GM23338 (cell line): ENCODE measurements around the gene CGGBP1. TPM values are rescaled to one million over a fixed set of nuclear protein-coding genes. Genes with fewer than 3 reads are reported as not detected.

Source experiments
- ATAC-seq: fragments of 200-7000 bp; cut with Tn5 transposase; 3 replicates; pipeline ENCODE4 v1.9.1; 2020
- DNase-seq: peaks from one replicate; pipeline ENCODE4 v3.0.0-alpha.2; 2015; ENCODE audit warnings: low spot score
- H2AFZ ChIP-seq: fragments of 200-600 bp; sonication (generic); 2 replicates; pipeline ENCODE4 v1.8.0; 2016; ENCODE audit warnings: antibody characterized with exemption, mild to moderate bottlenecking, moderate library complexity
- H3F3A ChIP-seq: fragments of 200-600 bp; sonication (generic); replicated peaks from 2 replicates; pipeline ENCODE4 v1.8.0; 2017; ENCODE audit warnings: antibody characterized with exemption, mixed run types, low read depth
- H3K27ac ChIP-seq: fragments of 200-600 bp; sonication (generic); 2 replicates; pipeline ENCODE4 v1.6.1; 2016; ENCODE audit warnings: low read depth
- H3K27me3 ChIP-seq: fragments of 200-600 bp; sonication (generic); 2 replicates; pipeline ENCODE4 v1.8.0; 2016; ENCODE audit warnings: mild to moderate bottlenecking, mixed run types, moderate library complexity; ENCODE audit not compliant: insufficient read depth
- H3K36me3 ChIP-seq: fragments of 200-600 bp; sonication (generic); 2 replicates; pipeline ENCODE4 v1.8.0; 2016; ENCODE audit warnings: mild to moderate bottlenecking; ENCODE audit not compliant: insufficient read depth
- H3K4me1 ChIP-seq: fragments of 200-600 bp; sonication (generic); 2 replicates; pipeline ENCODE4 v1.8.0; 2016; ENCODE audit warnings: mild to moderate bottlenecking, moderate library complexity; ENCODE audit not compliant: insufficient read depth
- H3K4me2 ChIP-seq: fragments of 200-600 bp; sonication (generic); 2 replicates; pipeline ENCODE4 v1.7.1; 2017; ENCODE audit warnings: mixed run types
- H3K4me3 ChIP-seq: fragments of 200-600 bp; sonication (generic); 2 replicates; pipeline ENCODE4 v1.6.1; 2016; ENCODE audit warnings: mixed run types
- H3K79me2 ChIP-seq: fragments of 200-600 bp; sonication (generic); replicated peaks from 2 replicates; pipeline ENCODE4 v1.8.0; 2017; ENCODE audit warnings: mild to moderate bottlenecking; ENCODE audit not compliant: insufficient read depth
- H3K9me2 ChIP-seq: fragments of 200-600 bp; sonication (generic); 2 replicates; pipeline ENCODE4 v1.8.0; 2017; ENCODE audit not compliant: insufficient read depth
- H4K20me1 ChIP-seq: fragments of 200-600 bp; sonication (generic); replicated peaks from 2 replicates; pipeline ENCODE4 v1.8.0; 2017; ENCODE audit warnings: mild to moderate bottlenecking; ENCODE audit not compliant: insufficient read depth
- H3K27ac Mint-ChIP-seq: 2 replicates; pipeline ENCODE4 v1.8.0; 2020; ENCODE audit warnings: inconsistent platforms, mild to moderate bottlenecking, moderate library complexity, mixed read lengths
- H3K27me3 Mint-ChIP-seq: 3 replicates; pipeline ENCODE4 v1.8.0; 2022; ENCODE audit warnings: low read depth, mild to moderate bottlenecking, moderate library complexity, mixed read lengths, inconsistent platforms; ENCODE audit not compliant: insufficient read depth, poor library complexity
- H3K36me3 Mint-ChIP-seq: 3 replicates; pipeline ENCODE4 v1.8.0; 2021; ENCODE audit warnings: low read depth, mild to moderate bottlenecking, inconsistent platforms, moderate library complexity, mixed read lengths
- H3K4me1 Mint-ChIP-seq: 3 replicates; pipeline ENCODE4 v1.8.0; 2020; ENCODE audit warnings: mild to moderate bottlenecking, inconsistent platforms, mixed read lengths
- H3K4me3 Mint-ChIP-seq: 3 replicates; pipeline ENCODE4 v1.8.0; 2021; ENCODE audit warnings: moderate library complexity, mild to moderate bottlenecking, inconsistent platforms, mixed read lengths
- H3K9me3 Mint-ChIP-seq: 3 replicates; pipeline ENCODE4 v1.8.0; 2020; ENCODE audit warnings: moderate library complexity, mild to moderate bottlenecking, inconsistent platforms, mixed read lengths
- ETS1 ChIP-seq: IDR thresholded peaks from 2 replicates; pipeline ENCODE4 v1.6.1; 2016; ENCODE audit warnings: antibody characterized with exemption
- EZH2phosphoT487 ChIP-seq: fragments of 200-600 bp; sonication (generic); IDR thresholded peaks from one replicate; pipeline ENCODE4 v1.8.1; 2018; ENCODE audit warnings: antibody characterized with exemption; ENCODE audit not compliant: unreplicated experiment
- JUNB ChIP-seq: IDR thresholded peaks from one replicate; pipeline ENCODE4 v1.6.1; 2016; ENCODE audit warnings: antibody characterized with exemption; ENCODE audit not compliant: unreplicated experiment
- NANOG ChIP-seq: IDR thresholded peaks from 2 replicates; pipeline ENCODE4 v1.6.1; 2016; ENCODE audit warnings: antibody characterized with exemption, borderline replicate concordance
- REST ChIP-seq: IDR thresholded peaks from one replicate; pipeline ENCODE4 v1.6.1; 2018; ENCODE audit warnings: antibody characterized with exemption; ENCODE audit not compliant: unreplicated experiment
- STAT1 ChIP-seq: IDR thresholded peaks from one replicate; pipeline ENCODE4 v1.6.1; 2016; ENCODE audit warnings: antibody characterized with exemption; ENCODE audit not compliant: unreplicated experiment
- ZNF114 ChIP-seq: fragments of 250-450 bp; sonication (Bioruptor Pico); IDR thresholded peaks from 2 replicates; pipeline ENCODE4 v1.5.0; 2020; ENCODE audit warnings: mild to moderate bottlenecking, moderate library complexity
- polyA plus RNA-seq: library from polyadenylated mRNA; unstranded; fragments of >200 nt; fragmentation: Nextera tagmentation; extraction: Ambion mirVana; gene quantifications from 2 replicates; pipeline ENCODE4 v1.2.1, GENCODE V29; 2016
- total RNA-seq: library from RNA; depleted of rRNA; stranded (reverse); fragments of >200 nt; shearing (Covaris generic); gene quantifications from 2 replicates; pipeline ENCODE4 v1.2.3, GENCODE V29; 2014
- TF ChIP-seq, protein P1 (sequence below): fragments of 250-450 bp; sonication (Bioruptor Pico); IDR thresholded peaks from 2 replicates; pipeline ENCODE4 v1.5.0; 2020; ENCODE audit warnings: mild to moderate bottlenecking, moderate library complexity

Gene CGGBP1
- total and polyA plus RNA-seq, 2 experiments from 2014 or later = 55.5 to 63.5 TPM

DNA sequence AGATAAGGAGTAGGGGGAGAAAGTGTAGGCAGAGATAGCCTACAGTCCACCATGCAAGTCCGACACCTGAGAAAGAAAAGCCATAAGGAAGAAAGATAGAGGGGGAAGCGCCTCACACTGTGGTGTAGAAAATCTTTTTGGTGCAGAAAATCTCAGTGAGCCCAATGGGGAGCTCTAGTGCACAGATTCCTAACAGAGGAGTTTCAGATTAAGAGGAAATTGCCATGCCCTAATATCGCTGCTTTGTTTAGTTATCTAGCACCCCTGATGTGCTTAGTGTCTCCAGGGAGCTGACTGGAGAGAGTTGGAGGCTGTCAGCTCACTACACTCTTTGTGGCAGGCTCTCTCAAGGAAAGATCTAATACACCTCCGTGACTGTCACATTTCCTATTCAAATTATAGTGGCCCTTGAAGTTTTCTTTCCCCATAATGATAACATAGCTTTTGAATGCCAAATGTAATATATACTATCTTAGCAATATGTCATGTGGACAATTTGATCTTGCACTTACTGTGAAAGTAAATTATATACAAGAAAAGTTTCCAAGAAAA, 33.7 kb downstream of the CGGBP1 start:
- TF ChIP-seq STAT1 (no peak), NANOG (no peak), JUNB (no peak), REST (no peak), EZH2phosphoT487 (no peak), ETS1 (no peak), ZNF114 (CRISPR knock-in tag) (no peak)
- TF ChIP-seq, protein P1, sequence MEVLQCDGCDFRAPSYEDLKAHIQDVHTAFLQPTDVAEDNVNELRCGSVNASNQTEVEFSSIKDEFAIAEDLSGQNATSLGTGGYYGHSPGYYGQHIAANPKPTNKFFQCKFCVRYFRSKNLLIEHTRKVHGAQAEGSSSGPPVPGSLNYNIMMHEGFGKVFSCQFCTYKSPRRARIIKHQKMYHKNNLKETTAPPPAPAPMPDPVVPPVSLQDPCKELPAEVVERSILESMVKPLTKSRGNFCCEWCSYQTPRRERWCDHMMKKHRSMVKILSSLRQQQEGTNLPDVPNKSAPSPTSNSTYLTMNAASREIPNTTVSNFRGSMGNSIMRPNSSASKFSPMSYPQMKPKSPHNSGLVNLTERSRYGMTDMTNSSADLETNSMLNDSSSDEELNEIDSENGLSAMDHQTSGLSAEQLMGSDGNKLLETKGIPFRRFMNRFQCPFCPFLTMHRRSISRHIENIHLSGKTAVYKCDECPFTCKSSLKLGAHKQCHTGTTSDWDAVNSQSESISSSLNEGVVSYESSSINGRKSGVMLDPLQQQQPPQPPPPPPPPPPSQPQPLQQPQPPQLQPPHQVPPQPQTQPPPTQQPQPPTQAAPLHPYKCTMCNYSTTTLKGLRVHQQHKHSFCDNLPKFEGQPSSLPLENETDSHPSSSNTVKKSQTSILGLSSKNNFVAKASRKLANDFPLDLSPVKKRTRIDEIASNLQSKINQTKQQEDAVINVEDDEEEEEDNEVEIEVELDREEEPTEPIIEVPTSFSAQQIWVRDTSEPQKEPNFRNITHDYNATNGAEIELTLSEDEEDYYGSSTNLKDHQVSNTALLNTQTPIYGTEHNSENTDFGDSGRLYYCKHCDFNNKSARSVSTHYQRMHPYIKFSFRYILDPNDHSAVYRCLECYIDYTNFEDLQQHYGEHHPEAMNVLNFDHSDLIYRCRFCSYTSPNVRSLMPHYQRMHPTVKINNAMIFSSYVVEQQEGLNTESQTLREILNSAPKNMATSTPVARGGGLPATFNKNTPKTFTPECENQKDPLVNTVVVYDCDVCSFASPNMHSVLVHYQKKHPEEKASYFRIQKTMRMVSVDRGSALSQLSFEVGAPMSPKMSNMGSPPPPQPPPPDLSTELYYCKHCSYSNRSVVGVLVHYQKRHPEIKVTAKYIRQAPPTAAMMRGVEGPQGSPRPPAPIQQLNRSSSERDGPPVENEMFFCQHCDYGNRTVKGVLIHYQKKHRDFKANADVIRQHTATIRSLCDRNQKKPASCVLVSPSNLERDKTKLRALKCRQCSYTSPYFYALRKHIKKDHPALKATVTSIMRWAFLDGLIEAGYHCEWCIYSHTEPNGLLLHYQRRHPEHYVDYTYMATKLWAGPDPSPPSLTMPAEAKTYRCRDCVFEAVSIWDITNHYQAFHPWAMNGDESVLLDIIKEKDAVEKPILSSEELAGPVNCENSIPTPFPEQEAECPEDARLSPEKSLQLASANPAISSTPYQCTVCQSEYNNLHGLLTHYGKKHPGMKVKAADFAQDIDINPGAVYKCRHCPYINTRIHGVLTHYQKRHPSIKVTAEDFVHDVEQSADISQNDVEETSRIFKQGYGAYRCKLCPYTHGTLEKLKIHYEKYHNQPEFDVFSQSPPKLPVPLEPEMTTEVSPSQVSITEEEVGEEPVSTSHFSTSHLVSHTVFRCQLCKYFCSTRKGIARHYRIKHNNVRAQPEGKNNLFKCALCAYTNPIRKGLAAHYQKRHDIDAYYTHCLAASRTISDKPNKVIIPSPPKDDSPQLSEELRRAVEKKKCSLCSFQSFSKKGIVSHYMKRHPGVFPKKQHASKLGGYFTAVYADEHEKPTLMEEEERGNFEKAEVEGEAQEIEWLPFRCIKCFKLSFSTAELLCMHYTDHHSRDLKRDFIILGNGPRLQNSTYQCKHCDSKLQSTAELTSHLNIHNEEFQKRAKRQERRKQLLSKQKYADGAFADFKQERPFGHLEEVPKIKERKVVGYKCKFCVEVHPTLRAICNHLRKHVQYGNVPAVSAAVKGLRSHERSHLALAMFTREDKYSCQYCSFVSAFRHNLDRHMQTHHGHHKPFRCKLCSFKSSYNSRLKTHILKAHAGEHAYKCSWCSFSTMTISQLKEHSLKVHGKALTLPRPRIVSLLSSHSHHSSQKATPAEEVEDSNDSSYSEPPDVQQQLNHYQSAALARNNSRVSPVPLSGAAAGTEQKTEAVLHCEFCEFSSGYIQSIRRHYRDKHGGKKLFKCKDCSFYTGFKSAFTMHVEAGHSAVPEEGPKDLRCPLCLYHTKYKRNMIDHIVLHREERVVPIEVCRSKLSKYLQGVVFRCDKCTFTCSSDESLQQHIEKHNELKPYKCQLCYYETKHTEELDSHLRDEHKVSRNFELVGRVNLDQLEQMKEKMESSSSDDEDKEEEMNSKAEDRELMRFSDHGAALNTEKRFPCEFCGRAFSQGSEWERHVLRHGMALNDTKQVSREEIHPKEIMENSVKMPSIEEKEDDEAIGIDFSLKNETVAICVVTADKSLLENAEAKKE = no peak
- H3K4me3 Mint-ChIP-seq = no peak overlapping the region
- Histone ChIP-seq H3K9me2 (0 out of 2 replicates have a peak, but pooled peaks cover 7% of the 10 kb centered on the region), H3K4me1 (no peaks in the 10 kb centered on the region), H2AFZ (no peak overlapping the region), H3K4me3 (no peak overlapping the region), H3K79me2 (no peaks in the 10 kb centered on the region), H3K27ac (no peak overlapping the region), H3F3A (no peaks in the 10 kb centered on the region), H3K4me2 (no peak overlapping the region), H3K36me3 (no peaks in the 10 kb centered on the region), H4K20me1 (no peaks in the 10 kb centered on the region), H3K27me3 (no peaks in the 10 kb centered on the region)
- ATAC-seq = no peak
- H3K4me1 Mint-ChIP-seq = no peaks in the 10 kb centered on the region
- peaks cover 2% of the 10 kb centered on the region for H3K27me3 Mint-ChIP-seq
- H3K27ac Mint-ChIP-seq = no peak overlapping the region
- H3K36me3 Mint-ChIP-seq = no peaks in the 10 kb centered on the region
- H3K9me3 Mint-ChIP-seq = peaks cover 6% of the 10 kb centered on the region
- DNase-seq = no peak
